K562 (cell line): ENCODE measurements around the gene C6orf47. TPM values are rescaled to one million over a fixed set of nuclear protein-coding genes. Genes with fewer than 3 reads are reported as not detected.

Experiments
- BCOR ChIP-seq: fragments of 450-650 bp; IDR thresholded peaks from 2 replicates; pipeline ENCODE4 v1.6.1; 2016
- CTBP1 ChIP-seq: fragments of 450-650 bp; IDR thresholded peaks from 2 replicates; pipeline ENCODE4 v1.6.1; 2016; ENCODE audit warnings: borderline replicate concordance
- HNRNPH1 ChIP-seq: fragments of 200-400 bp; formaldehyde crosslinking; optimal IDR thresholded peaks from 2 replicates; pipeline ENCODE3; 2017; ENCODE audit warnings: low read depth, mild to moderate bottlenecking, low read length, moderate library complexity
- KHSRP ChIP-seq: fragments of 450-650 bp; IDR thresholded peaks from 2 replicates; pipeline ENCODE4 v1.6.1; 2017
- MBD2 ChIP-seq: sonication (generic); IDR thresholded peaks from 2 replicates; pipeline ENCODE4 v1.6.1; 2016; ENCODE audit warnings: low read depth, borderline replicate concordance
- MCM5 ChIP-seq: fragments of 450-650 bp; IDR thresholded peaks from 2 replicates; pipeline ENCODE4 v1.6.1; 2016; ENCODE audit warnings: low read depth
- SIN3A ChIP-seq, 2 experiments: fragments of 150-350 bp in 1 of 2; IDR thresholded peaks; 2 replicates each; pipeline ENCODE4 v1.6.1; 2011 to 2016; ENCODE audit warnings: borderline replicate concordance in 2 of 2, low read depth in 2 of 2, low read length in 2 of 2, mild to moderate bottlenecking in 2 of 2, moderate library complexity in 2 of 2; ENCODE audit not compliant: control insufficient read depth in 1 of 2
- SMAD1 ChIP-seq: fragments of 150-350 bp; IDR thresholded peaks from 2 replicates; pipeline ENCODE4 v1.6.1; 2014; ENCODE audit warnings: low read length, low read depth; ENCODE audit not compliant: partially characterized antibody
- SMARCC2 ChIP-seq: fragments of 450-650 bp; IDR thresholded peaks from 2 replicates; pipeline ENCODE4 v1.6.1; 2017; ENCODE audit warnings: antibody characterized with exemption, moderate library complexity, mild to moderate bottlenecking, low read depth
- ZNF699 ChIP-seq: fragments of 250-450 bp; sonication (Bioruptor Pico); IDR thresholded peaks from 2 replicates; pipeline ENCODE4 v1.8.0; 2021; ENCODE audit warnings: mild to moderate bottlenecking, moderate library complexity; ENCODE audit not compliant: insufficient replicate concordance
- ZNF77 ChIP-seq: fragments of 250-450 bp; sonication (Bioruptor Pico); IDR thresholded peaks from 2 replicates; pipeline ENCODE4 v1.5.0; 2020
- polyA plus RNA-seq, 8 experiments: library from polyadenylated mRNA; depleted of rRNA in 4 of 8; stranded (reverse) in 5 of 8; unstranded in 3 of 8; fragments of >200 nt; fragmentation: Nextera tagmentation in 2 of 8; fragmentation: Illumina TruSeq in 1 of 8; extraction: Ambion mirVana in 2 of 8; extraction: Trizol in 1 of 8; gene quantifications; 2 replicates each; pipeline versions ENCODE4 v1.2.1 to v1.2.3, GENCODE V29; 2011 to 2014; ENCODE audit warnings: inconsistent platforms in 1 of 8, missing spikeins in 1 of 8
- total RNA-seq, 7 experiments: library from RNA; depleted of rRNA in 6 of 7; stranded (reverse); fragments of >200 nt in 6 of 7; fragmentation: Illumina TruSeq in 2 of 7; extraction: Trizol in 2 of 7; gene quantifications; 2 replicates each; pipeline versions ENCODE4 v1.2.1 to v1.2.3, GENCODE V29; 2011 to 2021; ENCODE audit warnings: low replicate concordance in 1 of 7
- TF ChIP-seq, protein P1 (sequence below), 3 experiments: IDR thresholded peaks in 2 of 3; conservative IDR thresholded peaks in 1 of 3; 2 replicates each; pipeline ENCODE4 v1.5.1; 2011 to 2012; ENCODE audit warnings: low read length in 3 of 3, mild to moderate bottlenecking in 3 of 3, control low read depth in 2 of 3, improper control_type of control experiment in 1 of 3, inconsistent platforms in 1 of 3, low read depth in 1 of 3, mixed read lengths in 1 of 3, moderate library complexity in 1 of 3; ENCODE audit not compliant: insufficient read depth in 2 of 3
- TF ChIP-seq, protein P2 (sequence below): fragments of 450-650 bp; formaldehyde crosslinking; IDR thresholded peaks from 2 replicates; pipeline ENCODE4 v1.4.0; 2020; ENCODE audit warnings: mild to moderate bottlenecking, moderate library complexity
- TF ChIP-seq, protein P3 (sequence below): sonication (generic); formaldehyde crosslinking; IDR thresholded peaks from 2 replicates; pipeline ENCODE4 v1.9.0; 2022; ENCODE audit warnings: mild to moderate bottlenecking, missing genetic modification reagents
- TF ChIP-seq, protein P4 (sequence below): IDR thresholded peaks from 2 replicates; pipeline ENCODE4 v1.6.1; 2011; ENCODE audit warnings: borderline replicate concordance, low read depth, mild to moderate bottlenecking, moderate library complexity, low read length; ENCODE audit not compliant: insufficient read depth, poor library complexity, severe bottlenecking
- TF ChIP-seq, protein P5 (sequence below), 3 experiments: fragments of 200-800 bp in 1 of 3; sonication (Bioruptor generic) in 1 of 3; sonication (generic) in 1 of 3; formaldehyde crosslinking in 1 of 3; IDR thresholded peaks; 2 replicates each; pipeline versions ENCODE4 v1.6.1 to v1.8.0; 2016 to 2022; ENCODE audit warnings: mild to moderate bottlenecking in 2 of 3, missing compliant biosample characterization in 2 of 3, missing genetic modification characterization in 2 of 3, missing genetic modification reagents in 1 of 3

Gene C6orf47
- total and polyA plus RNA-seq, 9 of the 15 experiments (the other 6 are each of a cell fraction or from before 2014, with no cell fraction given), result 0.14 to 43.8 (median 27.0) TPM

DNA sequence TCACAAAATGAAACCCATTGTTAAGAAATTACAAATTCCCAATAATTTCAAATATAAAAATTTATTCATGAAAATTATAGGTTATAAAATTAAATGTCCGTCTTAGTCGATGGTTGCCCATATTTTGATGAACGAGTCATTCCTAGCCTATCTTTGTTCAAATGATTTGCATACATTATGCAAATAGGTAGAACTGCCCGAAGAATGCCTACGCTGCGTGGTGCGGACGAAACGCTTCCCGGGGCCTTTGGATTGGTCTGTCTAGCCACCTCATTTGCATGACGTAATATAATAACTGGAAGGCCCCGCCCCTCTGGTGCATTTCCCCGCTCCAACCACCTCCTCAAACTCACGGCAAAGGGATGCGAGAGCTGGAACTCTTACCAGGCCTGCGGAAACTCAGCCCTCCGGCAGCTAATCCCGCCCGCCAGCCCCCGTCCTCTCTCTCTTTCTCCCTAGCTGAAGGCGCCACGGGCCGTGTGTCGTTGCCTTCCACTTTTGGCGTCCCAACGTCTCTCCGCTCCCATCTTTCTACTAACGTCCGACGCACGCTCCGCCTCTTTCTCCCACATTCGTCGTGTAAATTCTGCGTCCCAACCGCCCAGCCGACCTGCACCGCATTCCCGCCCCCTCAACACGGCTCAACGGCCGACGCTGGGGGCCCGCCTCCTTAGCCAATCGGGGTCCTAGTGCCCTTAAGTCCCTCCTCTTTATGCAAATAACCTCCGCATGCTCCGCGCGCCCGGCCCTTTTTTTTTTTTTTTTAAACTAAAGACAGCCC is 40.6 kb downstream of the C6orf47 start (continued):
- TF ChIP-seq KHSRP (peak; percentile 71), CTBP1 (peak; percentile 65; the same call in 1 of the 2 replicates), BCOR (peak; percentile 17; the same call in 1 of the 2 replicates), MCM5 (no peak), ZNF699 (CRISPR knock-in tag) (no peak), HNRNPH1 (no peak), SMARCC2 (no peak), ZNF77 (CRISPR knock-in tag) (no peak), MBD2 (peak; percentile 76), SIN3A (IDR thresholded peaks at IDR 0.05; ENCODE audit: borderline replicate concordance in 2 of 2, control insufficient read depth in 1 of 2, low read depth in 2 of 2, low read length in 2 of 2) (0 out of 4 replicates have a peak, but pooled peaks of 1 of the 2 experiments have one; percentile 77), SMAD1 (peak; percentile 90)
- TF ChIP-seq, protein P1, sequence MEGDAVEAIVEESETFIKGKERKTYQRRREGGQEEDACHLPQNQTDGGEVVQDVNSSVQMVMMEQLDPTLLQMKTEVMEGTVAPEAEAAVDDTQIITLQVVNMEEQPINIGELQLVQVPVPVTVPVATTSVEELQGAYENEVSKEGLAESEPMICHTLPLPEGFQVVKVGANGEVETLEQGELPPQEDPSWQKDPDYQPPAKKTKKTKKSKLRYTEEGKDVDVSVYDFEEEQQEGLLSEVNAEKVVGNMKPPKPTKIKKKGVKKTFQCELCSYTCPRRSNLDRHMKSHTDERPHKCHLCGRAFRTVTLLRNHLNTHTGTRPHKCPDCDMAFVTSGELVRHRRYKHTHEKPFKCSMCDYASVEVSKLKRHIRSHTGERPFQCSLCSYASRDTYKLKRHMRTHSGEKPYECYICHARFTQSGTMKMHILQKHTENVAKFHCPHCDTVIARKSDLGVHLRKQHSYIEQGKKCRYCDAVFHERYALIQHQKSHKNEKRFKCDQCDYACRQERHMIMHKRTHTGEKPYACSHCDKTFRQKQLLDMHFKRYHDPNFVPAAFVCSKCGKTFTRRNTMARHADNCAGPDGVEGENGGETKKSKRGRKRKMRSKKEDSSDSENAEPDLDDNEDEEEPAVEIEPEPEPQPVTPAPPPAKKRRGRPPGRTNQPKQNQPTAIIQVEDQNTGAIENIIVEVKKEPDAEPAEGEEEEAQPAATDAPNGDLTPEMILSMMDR (IDR thresholded peaks at IDR 0.05 in 2 of 3, conservative IDR thresholded peaks at IDR 0.05 in 1 of 3; ENCODE audit: insufficient read depth in 2 of 3, low read depth in 1 of 3, low read length in 3 of 3), result no peak; a peak in 1 of 6 replicates
- TF ChIP-seq, protein P2, sequence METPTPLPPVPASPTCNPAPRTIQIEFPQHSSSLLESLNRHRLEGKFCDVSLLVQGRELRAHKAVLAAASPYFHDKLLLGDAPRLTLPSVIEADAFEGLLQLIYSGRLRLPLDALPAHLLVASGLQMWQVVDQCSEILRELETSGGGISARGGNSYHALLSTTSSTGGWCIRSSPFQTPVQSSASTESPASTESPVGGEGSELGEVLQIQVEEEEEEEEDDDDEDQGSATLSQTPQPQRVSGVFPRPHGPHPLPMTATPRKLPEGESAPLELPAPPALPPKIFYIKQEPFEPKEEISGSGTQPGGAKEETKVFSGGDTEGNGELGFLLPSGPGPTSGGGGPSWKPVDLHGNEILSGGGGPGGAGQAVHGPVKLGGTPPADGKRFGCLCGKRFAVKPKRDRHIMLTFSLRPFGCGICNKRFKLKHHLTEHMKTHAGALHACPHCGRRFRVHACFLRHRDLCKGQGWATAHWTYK (CRISPR knock-in tag), result peak; percentile 90
- TF ChIP-seq, protein P3, sequence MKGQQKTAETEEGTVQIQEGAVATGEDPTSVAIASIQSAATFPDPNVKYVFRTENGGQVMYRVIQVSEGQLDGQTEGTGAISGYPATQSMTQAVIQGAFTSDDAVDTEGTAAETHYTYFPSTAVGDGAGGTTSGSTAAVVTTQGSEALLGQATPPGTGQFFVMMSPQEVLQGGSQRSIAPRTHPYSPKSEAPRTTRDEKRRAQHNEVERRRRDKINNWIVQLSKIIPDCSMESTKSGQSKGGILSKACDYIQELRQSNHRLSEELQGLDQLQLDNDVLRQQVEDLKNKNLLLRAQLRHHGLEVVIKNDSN (CRISPR knock-in tag), result peak; percentile 47; the same call in 1 of the 2 replicates
- TF ChIP-seq, protein P4, sequence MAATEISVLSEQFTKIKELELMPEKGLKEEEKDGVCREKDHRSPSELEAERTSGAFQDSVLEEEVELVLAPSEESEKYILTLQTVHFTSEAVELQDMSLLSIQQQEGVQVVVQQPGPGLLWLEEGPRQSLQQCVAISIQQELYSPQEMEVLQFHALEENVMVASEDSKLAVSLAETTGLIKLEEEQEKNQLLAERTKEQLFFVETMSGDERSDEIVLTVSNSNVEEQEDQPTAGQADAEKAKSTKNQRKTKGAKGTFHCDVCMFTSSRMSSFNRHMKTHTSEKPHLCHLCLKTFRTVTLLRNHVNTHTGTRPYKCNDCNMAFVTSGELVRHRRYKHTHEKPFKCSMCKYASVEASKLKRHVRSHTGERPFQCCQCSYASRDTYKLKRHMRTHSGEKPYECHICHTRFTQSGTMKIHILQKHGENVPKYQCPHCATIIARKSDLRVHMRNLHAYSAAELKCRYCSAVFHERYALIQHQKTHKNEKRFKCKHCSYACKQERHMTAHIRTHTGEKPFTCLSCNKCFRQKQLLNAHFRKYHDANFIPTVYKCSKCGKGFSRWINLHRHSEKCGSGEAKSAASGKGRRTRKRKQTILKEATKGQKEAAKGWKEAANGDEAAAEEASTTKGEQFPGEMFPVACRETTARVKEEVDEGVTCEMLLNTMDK, result no peak
- TF ChIP-seq, protein P5, sequence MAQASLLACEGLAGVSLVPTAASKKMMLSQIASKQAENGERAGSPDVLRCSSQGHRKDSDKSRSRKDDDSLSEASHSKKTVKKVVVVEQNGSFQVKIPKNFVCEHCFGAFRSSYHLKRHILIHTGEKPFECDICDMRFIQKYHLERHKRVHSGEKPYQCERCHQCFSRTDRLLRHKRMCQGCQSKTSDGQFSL (CRISPR knock-in tag; IDR thresholded peaks at IDR 0.05), result no peak
- TF ChIP-seq, protein P5 (tag; IDR thresholded peaks at IDR 0.05), result no peak
